NCI-H1694 treated with DMSO at 0.1 percent for 48 hours (cell line): ENCODE data around the gene TNFSF8.

ENCODE experiments used
- DNase-seq: peaks from one replicate; lab custom pipeline; 2025; lab: John Stamatoyannopoulos, UW

TNFSF8 gene

GRCh38 chr9:114869845-114870244, 60.5 kb downstream of the TNFSF8 start:
- DNase-seq = no peak

- no peak for DNase-seq
Observed at GRCh38 chr9:114869378-114869777, 61.0 kb downstream of the TNFSF8 start.

GRCh38 chr9:114867327-114867726, 63.1 kb downstream of the TNFSF8 start:
- no peak for DNase-seq

GRCh38 chr9:114864471-114864870, 65.9 kb downstream of the TNFSF8 start:
- no peak for DNase-seq

- no peak for DNase-seq
Observed at GRCh38 chr9:114861922-114862605, 68.3 kb downstream of the TNFSF8 start.

- no peak for DNase-seq
Observed at GRCh38 chr9:114861273-114861672, 69.1 kb downstream of the TNFSF8 start.

GRCh38 chr9:114860187-114860586, 70.2 kb downstream of the TNFSF8 start:
- DNase-seq = no peak

GRCh38 chr9:114856942-114857315, 73.5 kb downstream of the TNFSF8 start:
- no peak for DNase-seq

- DNase-seq = no peak
Observed at GRCh38 chr9:114856215-114856941, 74.0 kb downstream of the TNFSF8 start.

- DNase-seq = no peak
Observed at GRCh38 chr9:114855488-114855887, 74.9 kb downstream of the TNFSF8 start.

- DNase-seq = no peak
Observed at GRCh38 chr9:114854736-114855355, 75.5 kb downstream of the TNFSF8 start.

GRCh38 chr9:114853071-114853855, 77.1 kb downstream of the TNFSF8 start:
- no peak for DNase-seq

- DNase-seq = no peak
Observed at GRCh38 chr9:114852050-114852594, 78.3 kb downstream of the TNFSF8 start.

GRCh38 chr9:114851306-114851705, 79.1 kb downstream of the TNFSF8 start:
- DNase-seq = no peak
